Measurements from ENCODE around the gene LRRC14B.

DNA sequence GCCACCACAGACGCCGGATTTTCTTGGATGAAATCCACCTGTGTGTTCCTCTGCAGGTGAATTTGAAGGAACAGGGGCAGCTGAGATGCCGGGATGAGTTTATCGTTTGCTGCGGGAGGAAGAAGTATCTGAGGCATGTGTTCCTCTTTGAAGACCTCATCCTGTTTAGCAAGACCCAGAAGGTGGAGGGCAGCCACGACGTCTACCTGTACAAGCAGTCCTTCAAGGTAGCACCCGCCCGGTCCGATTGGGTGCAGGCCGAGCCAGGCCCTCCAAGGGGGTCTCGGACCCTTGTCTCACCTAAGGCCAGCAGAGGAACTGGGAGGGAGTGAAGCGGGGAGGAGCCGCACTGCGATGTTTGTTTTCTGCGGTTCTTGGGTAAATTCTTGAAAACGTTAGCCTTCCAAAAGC, 18.4 kb upstream of the LRRC14B start:
- TF ChIP-seq CTCF (IDR thresholded peaks at IDR 0.05) (no peak), POLR2A (IDR thresholded peaks at IDR 0.05) (no peak)

Data from body of pancreas (tissue), 4 donors.